NCI-H2029 (cell line): ENCODE measurements around the gene ZNF837.
"Not testable (repeated sequence)": the region's sequence is repeated elsewhere in the genome, so short reads cannot be mapped to it uniquely, and the experiment has no call there.

ENCODE experiments used
- DNase-seq: peaks from one replicate; lab custom pipeline; 2025; lab: John Stamatoyannopoulos, UW

ZNF837 gene

GRCh38 chr19:58350001-58350861 is 30.6 kb downstream of the ZNF837 start:
- DNase-seq: no peak

DNA sequence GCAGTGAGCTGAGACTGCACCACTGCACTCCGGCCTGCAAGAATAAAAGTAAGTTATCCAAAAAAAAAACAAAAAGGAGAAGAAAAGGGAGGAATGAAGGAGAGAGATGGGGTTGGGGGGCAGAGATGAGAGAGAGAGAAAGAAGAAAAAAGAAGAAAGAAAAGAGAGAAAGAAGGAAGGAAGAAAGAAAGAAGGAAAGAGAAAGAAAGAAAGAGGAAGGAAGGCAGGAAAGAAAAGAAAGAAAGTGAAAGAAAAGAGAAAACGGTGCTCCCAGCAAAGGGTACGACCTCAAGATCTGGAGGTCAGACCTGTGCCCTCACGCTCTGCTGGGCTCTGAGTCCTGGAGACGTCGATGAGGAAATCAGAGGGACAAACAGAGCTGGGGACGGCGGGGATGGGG is 31.2 kb downstream of the ZNF837 start:
- DNase-seq: no peak

DNA sequence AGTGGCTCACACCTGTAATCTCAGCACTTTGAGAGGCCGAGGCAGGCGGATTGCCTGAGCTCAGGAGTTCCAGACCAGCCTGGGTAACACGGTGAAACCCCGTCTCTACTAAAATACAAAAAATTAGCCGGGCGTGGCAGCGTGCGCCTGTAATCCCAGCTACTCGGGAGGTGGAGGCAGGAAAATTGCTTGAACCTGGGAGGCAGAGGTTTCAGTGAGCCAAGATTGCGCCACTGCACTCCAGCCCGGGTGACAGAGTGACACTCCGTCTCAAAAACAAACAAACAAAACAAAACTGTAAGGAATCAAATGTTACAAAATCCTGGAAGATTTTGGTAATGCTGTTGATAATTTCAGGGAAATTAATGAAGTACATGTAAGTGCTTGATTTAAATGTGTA is 32.8 kb downstream of the ZNF837 start:
- DNase-seq: not testable (repeated sequence)

- DNase-seq: peak; percentile 33
These were observed 33.6 kb downstream of the ZNF837 start for GRCh38 chr19:58346961-58347929.

GRCh38 chr19:58345558-58345957 is 35.3 kb downstream of the ZNF837 start:
- no peak for DNase-seq

DNA sequence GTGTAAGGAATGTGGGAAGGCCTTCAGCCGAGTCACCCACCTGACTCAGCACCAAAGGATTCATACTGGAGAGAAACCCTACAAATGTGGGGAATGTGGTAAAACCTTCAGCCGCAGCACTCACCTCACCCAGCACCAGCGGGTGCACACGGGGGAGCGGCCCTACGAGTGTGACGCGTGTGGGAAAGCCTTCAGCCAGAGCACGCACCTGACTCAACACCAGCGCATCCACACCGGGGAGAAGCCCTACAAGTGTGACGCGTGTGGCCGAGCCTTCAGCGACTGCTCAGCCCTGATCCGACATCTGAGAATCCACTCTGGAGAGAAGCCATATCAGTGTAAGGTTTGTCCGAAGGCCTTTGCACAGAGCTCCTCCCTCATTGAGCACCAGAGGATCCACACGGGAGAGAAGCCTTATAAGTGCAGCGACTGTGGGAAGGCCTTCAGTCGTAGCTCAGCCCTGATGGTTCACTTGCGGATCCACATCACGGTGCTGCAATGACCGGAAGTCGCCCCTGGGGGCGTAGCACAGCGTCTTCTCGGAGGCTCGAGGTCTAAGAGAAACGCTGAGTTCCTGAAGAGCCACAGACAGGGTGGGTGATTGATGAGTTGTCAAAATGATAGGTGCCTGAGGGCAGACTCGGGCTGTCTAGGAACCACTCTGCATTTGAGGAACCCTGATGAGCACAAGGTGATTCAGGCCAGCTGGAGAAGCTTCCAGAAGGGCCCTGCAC is 41.8 kb downstream of the ZNF837 start:
- DNase-seq: no peak

- DNase-seq: no peak
These were observed 42.5 kb downstream of the ZNF837 start for GRCh38 chr19:58338336-58338735.

- no peak for DNase-seq
These were observed 44.0 kb downstream of the ZNF837 start for GRCh38 chr19:58336820-58337219.

DNA sequence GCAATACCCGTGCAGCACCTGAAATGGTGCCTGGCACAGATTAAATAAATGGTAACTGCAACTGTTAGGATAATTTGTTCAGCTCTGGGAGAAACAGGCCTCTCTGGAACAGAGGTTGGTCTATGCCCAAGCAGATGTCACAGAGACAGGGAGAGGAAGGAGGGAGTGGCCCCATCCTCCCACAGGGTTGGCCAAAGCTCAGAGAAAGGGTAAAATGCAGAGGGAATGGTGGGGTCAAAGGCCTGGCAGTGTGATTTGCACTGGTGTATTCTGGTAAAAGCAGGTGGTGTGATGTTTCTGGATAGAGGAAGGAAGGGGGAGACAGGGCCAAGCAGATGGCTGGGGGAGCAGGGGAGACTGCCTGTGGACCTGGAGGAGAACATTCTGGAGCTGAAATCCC is 44.6 kb downstream of the ZNF837 start:
- DNase-seq: no peak

DNA sequence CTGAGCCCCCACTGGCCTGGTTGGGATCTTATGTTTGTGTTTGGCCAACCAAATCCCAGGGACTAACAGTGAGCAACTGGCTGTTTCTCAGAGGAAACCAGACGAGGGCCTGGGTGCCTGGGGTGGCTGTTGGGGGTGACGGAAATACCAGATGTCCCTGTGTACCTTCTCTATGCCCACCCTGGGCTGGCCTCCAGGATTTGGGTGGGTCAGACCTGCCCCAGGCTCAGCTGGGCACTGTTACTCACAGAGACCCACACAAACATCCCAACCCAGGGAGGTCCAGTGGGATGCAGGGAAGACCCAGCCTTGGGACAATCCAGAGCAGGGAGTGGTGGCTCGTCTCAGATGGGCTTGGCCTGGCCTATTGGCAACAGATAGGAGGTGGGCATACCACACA is 45.2 kb downstream of the ZNF837 start:
- DNase-seq: no peak

GRCh38 chr19:58334691-58335249 is 46.1 kb downstream of the ZNF837 start:
- no peak for DNase-seq

DNA sequence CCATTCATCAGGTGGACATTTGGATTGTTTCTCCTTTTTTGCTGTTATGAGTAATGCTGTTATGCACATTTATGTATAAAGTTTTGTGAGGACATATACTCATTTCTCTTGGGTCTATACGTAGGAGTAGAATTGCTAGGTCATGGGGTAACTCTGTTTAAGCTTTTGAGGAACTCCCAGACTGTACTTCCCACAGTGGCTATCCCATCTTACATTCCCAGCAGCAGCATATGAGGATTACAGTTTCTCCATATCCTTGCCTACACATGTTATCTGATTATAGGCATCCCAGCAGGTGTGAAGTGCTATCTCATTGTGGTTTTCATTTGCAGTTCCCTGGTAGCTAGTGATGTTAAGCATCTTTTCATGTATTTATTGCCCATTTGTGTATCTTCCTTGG is 48.1 kb downstream of the ZNF837 start:
- no peak for DNase-seq

GRCh38 chr19:58330458-58330857 is 50.4 kb downstream of the ZNF837 start:
- no peak for DNase-seq

- no peak for DNase-seq
These were observed 51.8 kb downstream of the ZNF837 start for GRCh38 chr19:58328999-58329398.

GRCh38 chr19:58326914-58327726 is 53.7 kb downstream of the ZNF837 start, which contains the start of gene ZSCAN22:
TSS of gene ZSCAN22 (plus strand) at chr19:58326994. CDS start at chr19:58334803, 7,809 bp downstream.
- peak; percentile 90 for DNase-seq

GRCh38 chr19:58326501-58326913 is 54.3 kb downstream of the ZNF837 start:
- no peak for DNase-seq

- no peak for DNase-seq
These were observed 55.4 kb downstream of the ZNF837 start for GRCh38 chr19:58325311-58326022.

- DNase-seq: no peak
These were observed 61.6 kb downstream of the ZNF837 start for GRCh38 chr19:58319241-58319640.

DNA sequence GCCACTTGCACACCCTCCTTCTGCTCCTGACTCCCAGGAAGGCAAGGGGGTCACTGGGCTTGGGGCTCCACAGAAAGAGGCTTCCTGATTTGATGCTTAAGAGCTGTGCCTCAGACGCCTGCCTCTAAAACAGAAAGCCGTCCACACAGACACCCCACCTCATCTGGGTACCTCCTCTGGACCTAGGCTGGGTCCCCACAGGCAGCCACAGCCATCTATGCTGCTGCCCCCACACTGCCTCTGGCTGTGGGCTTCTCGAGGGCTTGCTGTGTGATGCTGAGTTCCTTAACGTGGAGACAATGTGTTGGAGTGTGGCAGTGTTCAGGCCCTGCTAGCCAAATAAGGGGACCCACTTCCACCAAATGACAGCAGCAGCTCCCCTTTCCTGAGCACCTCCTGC is 62.5 kb downstream of the ZNF837 start:
- DNase-seq: no peak
